Measurements from ENCODE around the gene MAML1.

MAML1 gene

DNA sequence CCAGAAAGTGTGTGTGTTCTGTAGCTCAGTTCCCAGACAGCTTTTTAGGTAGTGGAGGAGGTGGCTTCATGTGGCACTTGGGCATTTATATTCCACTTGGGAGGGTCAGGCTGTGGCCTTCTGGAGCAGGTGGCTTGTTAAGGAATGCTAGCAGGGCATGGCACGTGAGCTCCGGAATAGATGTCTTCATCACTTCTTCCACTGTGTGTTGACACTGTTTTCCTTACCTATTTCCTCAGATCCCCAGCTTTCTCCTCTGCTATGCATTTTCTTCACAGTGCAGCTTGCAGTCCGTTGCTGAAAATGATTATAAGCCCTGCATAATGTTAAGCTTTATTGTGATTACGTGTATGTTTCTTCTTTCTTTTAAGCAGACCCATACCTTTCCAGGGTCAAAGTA is 3.3 kb upstream of the MAML1 start:
- H3K4me3 ChIP-seq (ENCODE audit: low read depth, low read length): no peak overlapping the region
- TF ChIP-seq, protein P1, sequence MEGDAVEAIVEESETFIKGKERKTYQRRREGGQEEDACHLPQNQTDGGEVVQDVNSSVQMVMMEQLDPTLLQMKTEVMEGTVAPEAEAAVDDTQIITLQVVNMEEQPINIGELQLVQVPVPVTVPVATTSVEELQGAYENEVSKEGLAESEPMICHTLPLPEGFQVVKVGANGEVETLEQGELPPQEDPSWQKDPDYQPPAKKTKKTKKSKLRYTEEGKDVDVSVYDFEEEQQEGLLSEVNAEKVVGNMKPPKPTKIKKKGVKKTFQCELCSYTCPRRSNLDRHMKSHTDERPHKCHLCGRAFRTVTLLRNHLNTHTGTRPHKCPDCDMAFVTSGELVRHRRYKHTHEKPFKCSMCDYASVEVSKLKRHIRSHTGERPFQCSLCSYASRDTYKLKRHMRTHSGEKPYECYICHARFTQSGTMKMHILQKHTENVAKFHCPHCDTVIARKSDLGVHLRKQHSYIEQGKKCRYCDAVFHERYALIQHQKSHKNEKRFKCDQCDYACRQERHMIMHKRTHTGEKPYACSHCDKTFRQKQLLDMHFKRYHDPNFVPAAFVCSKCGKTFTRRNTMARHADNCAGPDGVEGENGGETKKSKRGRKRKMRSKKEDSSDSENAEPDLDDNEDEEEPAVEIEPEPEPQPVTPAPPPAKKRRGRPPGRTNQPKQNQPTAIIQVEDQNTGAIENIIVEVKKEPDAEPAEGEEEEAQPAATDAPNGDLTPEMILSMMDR (IDR thresholded peaks at IDR 0.05; ENCODE audit: low read depth, low read length): no peak

DNA sequence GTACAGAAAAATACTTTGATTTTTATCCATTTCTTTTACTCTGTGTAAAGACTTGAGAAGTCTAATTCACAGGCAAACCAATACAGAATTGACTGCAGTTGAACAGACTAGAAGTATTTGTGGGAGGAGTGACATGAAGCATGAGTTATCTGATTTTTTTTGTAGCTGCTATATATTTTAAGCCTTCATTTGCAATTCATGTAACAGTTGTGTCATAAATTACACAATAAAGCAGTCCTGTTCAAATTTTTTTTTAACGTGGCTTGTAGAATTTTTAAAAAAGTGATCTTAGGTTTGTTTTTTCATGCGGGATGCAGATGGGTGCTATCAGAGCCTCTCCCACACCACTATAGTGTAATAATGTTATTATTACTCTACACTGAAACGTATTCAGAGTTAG is 2.9 kb upstream of the MAML1 start:
- H3K4me3 ChIP-seq (ENCODE audit: low read depth, low read length): no peak overlapping the region
- TF ChIP-seq, protein P1 (IDR thresholded peaks at IDR 0.05; ENCODE audit: low read depth, low read length): no peak

DNA sequence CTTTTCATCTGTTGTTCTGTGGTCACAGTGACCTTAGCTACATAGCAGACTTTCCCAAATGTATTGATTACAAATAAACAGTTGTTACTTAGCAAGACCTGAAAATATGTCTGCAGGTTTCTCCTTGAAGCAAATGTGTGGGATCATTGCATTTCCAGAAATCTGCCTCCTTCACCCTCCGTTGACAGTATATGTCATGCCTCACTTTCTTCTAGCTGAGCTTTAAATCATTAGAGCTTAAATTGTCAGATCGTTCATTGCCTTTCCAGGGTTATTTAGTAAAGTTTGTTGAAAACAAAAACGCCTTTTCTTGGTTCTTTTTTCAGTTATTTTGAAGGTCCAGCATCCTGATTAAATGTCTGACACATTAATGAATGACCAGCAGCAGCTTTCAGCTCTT is 2.3 kb upstream of the MAML1 start:
- no peak overlapping the region for H3K4me3 ChIP-seq (ENCODE audit: low read depth, low read length)
- TF ChIP-seq, protein P1 (IDR thresholded peaks at IDR 0.05; ENCODE audit: low read depth, low read length): no peak

DNA sequence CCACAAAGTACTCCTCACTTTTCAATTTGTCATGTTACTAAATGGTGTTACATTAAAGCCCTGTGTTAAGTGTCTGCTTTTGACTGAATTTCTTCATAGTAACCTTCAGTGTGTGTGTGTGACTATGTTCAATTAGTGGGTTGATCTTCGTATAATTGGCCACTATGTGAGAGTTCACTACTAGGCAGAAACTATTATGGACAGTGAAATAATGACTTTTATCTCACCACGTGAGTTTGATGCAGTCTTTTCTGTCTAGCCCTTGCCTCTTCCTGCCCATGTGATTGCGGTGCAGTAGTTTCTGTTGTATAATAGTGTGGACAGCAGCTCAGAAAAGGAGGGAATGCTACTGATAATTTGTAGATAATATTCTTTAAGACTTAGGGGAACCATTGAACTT is 1.8 kb upstream of the MAML1 start:
- H3K4me3 ChIP-seq (ENCODE audit: low read depth, low read length): no peak overlapping the region
- TF ChIP-seq, protein P1 (IDR thresholded peaks at IDR 0.05; ENCODE audit: low read depth, low read length): no peak

DNA sequence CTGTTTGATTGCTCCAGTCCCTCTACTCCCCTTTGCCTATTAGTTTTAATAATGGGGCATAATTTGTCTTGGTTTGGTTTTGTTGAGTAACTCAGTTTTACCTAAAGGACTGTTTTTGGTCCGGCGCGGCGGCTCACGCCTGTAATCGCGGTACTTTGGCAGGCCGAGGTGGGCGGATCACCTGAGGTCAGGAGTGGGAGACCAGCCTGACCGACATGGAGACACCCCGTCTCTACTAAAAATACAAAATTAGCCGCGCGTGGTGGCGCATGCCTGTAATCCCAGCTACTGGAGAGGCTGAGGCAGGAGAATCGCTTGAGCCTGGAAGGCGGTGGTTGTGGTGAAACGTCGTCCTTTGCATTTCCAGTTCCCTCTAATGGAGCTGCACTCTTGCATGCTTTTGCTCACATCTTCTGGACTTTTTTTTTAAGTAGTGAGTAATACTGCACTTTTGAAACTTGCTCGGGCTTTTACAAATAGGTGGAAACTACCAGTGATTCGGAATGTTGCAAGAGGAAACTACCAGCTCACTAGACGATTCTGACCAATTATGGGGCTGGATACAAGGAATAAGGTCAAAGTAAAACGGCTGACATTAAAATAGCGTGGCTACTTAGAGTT is 721 bp upstream of the MAML1 start:
- TF ChIP-seq, protein P1 (IDR thresholded peaks at IDR 0.05; ENCODE audit: low read depth, low read length): no peak
- H3K4me3 ChIP-seq (ENCODE audit: low read depth, low read length): peak overlapping the region; percentile 25

DNA sequence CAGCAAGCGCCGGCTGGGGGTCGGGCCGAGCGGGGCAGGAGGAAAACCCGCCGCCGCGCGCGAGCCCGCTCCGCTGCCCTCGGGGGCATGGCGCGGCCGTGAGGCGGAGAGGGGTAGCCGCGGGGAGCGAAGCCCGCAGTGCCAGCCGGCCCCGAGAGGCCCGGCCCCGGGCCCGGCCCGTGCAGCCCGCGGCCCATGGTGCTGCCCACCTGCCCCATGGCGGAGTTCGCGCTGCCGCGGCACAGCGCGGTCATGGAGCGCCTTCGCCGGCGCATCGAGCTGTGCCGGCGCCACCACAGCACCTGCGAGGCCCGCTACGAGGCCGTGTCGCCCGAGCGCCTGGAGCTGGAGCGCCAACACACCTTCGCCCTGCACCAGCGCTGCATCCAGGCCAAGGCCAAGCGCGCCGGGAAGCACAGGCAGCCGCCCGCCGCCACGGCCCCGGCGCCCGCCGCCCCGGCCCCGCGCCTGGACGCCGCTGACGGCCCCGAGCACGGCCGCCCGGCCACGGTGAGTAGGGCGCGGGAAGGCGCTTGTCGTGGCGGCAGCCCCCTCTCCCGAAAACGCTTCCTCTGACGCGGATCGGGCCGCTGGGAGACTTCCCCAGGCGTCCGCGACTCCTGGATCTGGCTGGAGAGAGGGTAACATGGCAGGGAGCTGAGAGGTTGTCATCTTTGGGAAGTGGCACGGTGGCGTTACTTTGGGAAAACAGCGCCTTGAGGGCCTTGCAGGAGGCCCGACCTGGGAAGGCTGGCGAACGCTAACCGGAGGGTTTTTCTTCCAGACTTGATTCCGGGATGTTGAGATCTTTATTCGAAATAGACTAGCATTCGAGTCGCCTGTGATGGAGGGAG is 523 bp downstream of the MAML1 start:
- peak overlapping the region; percentile 84 for H3K4me3 ChIP-seq (ENCODE audit: low read depth, low read length)
- TF ChIP-seq, protein P1 (IDR thresholded peaks at IDR 0.05; ENCODE audit: low read depth, low read length): no peak

DNA sequence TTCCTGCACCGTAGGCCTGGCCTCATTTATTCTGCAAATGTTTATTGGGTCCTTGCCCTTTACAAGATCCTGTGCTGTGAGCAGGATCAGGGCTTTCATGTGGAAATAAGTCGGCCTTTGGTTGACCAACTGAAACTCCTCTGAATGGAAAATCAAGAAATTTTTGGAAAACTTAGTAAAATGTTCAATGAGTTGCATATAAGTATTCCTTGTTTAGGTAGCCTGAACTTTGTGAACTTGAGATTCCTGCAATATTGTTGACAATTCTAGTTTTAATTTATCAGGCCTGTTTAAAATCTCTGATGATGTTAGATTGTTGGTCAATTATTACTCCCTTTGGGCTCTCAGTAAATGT is 1.1 kb downstream of the MAML1 start:
- TF ChIP-seq, protein P1 (IDR thresholded peaks at IDR 0.05; ENCODE audit: low read depth, low read length): no peak
- peak overlapping the region; percentile 84 for H3K4me3 ChIP-seq (ENCODE audit: low read depth, low read length)
